Measurements from ENCODE around the gene COBLL1.

DNA sequence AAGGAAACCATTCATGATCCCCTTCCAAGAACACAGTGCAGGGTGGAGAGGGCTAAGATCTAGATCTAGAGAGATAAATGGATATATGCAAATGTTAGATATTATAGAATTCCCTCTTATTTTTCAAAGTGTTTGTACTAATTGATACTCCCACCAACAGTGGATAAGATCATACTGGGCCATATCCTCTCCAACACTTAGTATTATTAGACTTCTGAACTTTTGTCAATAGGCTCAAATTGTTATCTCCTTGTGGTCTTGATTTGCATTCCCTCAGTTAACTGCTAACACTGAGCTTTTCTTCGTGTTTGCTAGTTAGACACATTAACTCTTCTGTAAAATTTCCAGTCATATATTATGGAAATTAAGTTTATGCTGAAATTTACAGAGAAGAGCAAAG lies 163.9 kb downstream of the COBLL1 start:
- TF ChIP-seq, protein P1, sequence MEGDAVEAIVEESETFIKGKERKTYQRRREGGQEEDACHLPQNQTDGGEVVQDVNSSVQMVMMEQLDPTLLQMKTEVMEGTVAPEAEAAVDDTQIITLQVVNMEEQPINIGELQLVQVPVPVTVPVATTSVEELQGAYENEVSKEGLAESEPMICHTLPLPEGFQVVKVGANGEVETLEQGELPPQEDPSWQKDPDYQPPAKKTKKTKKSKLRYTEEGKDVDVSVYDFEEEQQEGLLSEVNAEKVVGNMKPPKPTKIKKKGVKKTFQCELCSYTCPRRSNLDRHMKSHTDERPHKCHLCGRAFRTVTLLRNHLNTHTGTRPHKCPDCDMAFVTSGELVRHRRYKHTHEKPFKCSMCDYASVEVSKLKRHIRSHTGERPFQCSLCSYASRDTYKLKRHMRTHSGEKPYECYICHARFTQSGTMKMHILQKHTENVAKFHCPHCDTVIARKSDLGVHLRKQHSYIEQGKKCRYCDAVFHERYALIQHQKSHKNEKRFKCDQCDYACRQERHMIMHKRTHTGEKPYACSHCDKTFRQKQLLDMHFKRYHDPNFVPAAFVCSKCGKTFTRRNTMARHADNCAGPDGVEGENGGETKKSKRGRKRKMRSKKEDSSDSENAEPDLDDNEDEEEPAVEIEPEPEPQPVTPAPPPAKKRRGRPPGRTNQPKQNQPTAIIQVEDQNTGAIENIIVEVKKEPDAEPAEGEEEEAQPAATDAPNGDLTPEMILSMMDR (IDR thresholded peaks at IDR 0.05; ENCODE audit: low read depth, low read length): no peak
- TF ChIP-seq EZH2phosphoT487 (IDR thresholded peaks at IDR 0.05; ENCODE audit: low read depth): no peak
